GM21390 (cell line): ENCODE data around the gene KCNS3.

Source experiments
- ATAC-seq: cut with Tn5 transposase; IDR thresholded peaks from one replicate; pipeline ENCODE4 v1.9.1; 2021; ENCODE audit not compliant: unreplicated experiment

Gene KCNS3

GRCh38 chr2:17877811-17878280 is 621 bp upstream of the KCNS3 start:
- ATAC-seq: peak; percentile 21

GRCh38 chr2:17879137-17879912 is 858 bp downstream of the KCNS3 start:
- peak; percentile 19 for ATAC-seq

GRCh38 chr2:17879913-17880274 is 1.4 kb downstream of the KCNS3 start:
- ATAC-seq: no peak

- no peak for ATAC-seq
Measured at GRCh38 chr2:17892770-17893534, 14.5 kb downstream of the KCNS3 start.

GRCh38 chr2:17894005-17894404 is 15.5 kb downstream of the KCNS3 start:
- ATAC-seq: no peak

- ATAC-seq: no peak
Measured at GRCh38 chr2:17894556-17894955, 16.1 kb downstream of the KCNS3 start.

GRCh38 chr2:17899871-17900270 is 21.4 kb downstream of the KCNS3 start:
- no peak for ATAC-seq

- no peak for ATAC-seq
Measured at GRCh38 chr2:17901246-17901645, 22.8 kb downstream of the KCNS3 start.

- ATAC-seq: no peak
Measured at GRCh38 chr2:17910980-17911379, 32.5 kb downstream of the KCNS3 start.

GRCh38 chr2:17911491-17912260 is 33.2 kb downstream of the KCNS3 start:
- peak; percentile 12 for ATAC-seq

- peak; percentile 98 for ATAC-seq
Measured at GRCh38 chr2:17912266-17912691, 33.8 kb downstream of the KCNS3 start.

- ATAC-seq: no peak
Measured at GRCh38 chr2:17915099-17915498, 36.6 kb downstream of the KCNS3 start.

- no peak for ATAC-seq
Measured at GRCh38 chr2:17915811-17916518, 37.5 kb downstream of the KCNS3 start.

GRCh38 chr2:17916584-17916983 is 38.1 kb downstream of the KCNS3 start:
- ATAC-seq: no peak

- ATAC-seq: no peak
Measured at GRCh38 chr2:17918789-17919188, 40.3 kb downstream of the KCNS3 start.

- no peak for ATAC-seq
Measured at GRCh38 chr2:17930773-17931172, 52.3 kb downstream of the KCNS3 start.

- ATAC-seq: no peak
Measured at GRCh38 chr2:17933256-17933655, 54.8 kb downstream of the KCNS3 start.

- ATAC-seq: no peak
Measured at GRCh38 chr2:17934721-17935120, 56.3 kb downstream of the KCNS3 start.

- ATAC-seq: no peak
Measured at GRCh38 chr2:17935242-17935885, 56.9 kb downstream of the KCNS3 start.

- no peak for ATAC-seq
Measured at GRCh38 chr2:17936599-17936998, 58.1 kb downstream of the KCNS3 start.
